Measurements from ENCODE around the gene USP48.

The USP48 gene

GRCh38 chr1:21657456-21658190, 125.3 kb downstream of the USP48 start:
- DNase-seq (ENCODE audit: low read depth in 2 of 3, low spot score in 2 of 3), result no peak

DNA sequence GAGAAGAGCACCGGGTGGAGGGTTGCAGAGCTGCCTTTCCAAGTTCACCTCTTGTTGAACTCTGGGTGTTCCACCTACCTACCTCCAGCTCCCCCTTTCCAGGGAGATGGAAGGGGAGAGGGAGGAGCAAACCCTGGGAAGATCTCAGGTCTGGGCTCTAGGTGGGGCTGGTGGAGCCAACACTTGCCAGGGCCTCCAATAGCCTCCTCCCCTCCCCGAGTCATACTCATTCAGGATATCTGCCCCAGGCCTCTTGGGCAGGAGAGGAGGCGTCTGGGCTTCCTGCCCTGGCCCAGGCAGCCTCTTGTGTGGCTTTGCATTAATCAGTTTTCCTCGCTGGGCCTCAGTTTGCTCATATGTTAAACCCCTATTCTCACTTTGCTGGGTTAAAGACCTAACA, 127.2 kb downstream of the USP48 start:
- no peak for DNase-seq (ENCODE audit: low read depth in 2 of 3, low spot score in 2 of 3)

DNA sequence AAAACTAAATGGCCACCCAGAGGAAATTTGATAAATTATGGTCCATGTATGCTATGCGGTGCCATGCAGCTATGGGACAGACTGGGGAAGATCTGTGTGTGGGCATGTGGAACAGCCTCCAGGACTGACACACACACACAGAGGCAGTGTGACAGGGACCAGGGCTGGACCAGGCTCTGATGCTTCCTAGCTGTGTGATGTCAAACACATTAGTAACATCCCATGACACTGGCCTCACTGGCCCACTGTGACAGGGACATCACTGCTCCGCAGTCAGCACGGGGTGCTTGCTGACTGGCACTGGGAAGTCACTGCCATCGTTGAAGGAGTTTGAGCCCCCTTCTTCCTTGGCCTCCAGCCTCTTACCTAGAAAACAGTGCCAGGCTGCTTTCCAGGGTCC, 127.7 kb downstream of the USP48 start:
- no peak for DNase-seq (ENCODE audit: low read depth in 2 of 3, low spot score in 2 of 3)

DNA sequence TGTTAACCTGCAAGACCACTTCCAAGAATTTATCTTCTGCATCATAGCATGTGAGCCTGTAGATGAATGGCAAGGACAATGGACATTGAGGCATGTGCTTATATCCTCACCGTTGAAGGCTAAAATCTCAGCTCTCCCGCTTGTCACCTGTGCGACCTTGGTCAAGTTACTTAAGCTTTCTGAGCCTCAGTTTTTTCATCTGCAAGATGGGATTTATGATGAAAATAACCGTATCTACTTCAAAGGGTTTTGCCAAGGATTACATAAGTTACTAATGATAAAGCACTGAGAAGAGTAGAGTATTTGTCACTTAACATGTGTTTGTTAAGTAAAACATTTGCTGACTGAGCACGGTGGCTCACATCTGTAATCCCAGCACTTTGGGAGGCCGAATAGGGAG, 128.7 kb downstream of the USP48 start:
- no peak for DNase-seq (ENCODE audit: low read depth in 2 of 3, low spot score in 2 of 3)

DNA sequence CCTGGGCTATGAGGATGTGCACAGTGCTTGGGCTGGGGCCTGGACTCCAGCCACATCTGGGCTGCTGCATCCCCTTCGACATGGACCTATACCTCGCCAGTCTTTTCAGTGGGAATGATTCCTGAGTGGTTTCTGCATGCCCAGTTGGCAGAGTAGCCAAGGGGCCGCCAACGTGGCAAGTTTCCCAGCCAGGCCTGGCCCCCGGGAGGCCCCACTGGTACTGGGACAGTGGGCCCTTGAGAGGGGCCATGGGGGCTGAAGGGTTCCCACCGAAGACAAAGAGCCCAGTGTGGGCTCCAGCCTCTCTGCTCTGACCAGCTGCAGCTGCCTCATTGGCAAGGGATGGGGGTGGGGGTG, 129.2 kb downstream of the USP48 start:
- DNase-seq (ENCODE audit: low read depth in 2 of 3, low spot score in 2 of 3), result no peak

GRCh38 chr1:21652937-21653743, 129.8 kb downstream of the USP48 start:
- DNase-seq (ENCODE audit: low read depth in 2 of 3, low spot score in 2 of 3), result no peak

DNA sequence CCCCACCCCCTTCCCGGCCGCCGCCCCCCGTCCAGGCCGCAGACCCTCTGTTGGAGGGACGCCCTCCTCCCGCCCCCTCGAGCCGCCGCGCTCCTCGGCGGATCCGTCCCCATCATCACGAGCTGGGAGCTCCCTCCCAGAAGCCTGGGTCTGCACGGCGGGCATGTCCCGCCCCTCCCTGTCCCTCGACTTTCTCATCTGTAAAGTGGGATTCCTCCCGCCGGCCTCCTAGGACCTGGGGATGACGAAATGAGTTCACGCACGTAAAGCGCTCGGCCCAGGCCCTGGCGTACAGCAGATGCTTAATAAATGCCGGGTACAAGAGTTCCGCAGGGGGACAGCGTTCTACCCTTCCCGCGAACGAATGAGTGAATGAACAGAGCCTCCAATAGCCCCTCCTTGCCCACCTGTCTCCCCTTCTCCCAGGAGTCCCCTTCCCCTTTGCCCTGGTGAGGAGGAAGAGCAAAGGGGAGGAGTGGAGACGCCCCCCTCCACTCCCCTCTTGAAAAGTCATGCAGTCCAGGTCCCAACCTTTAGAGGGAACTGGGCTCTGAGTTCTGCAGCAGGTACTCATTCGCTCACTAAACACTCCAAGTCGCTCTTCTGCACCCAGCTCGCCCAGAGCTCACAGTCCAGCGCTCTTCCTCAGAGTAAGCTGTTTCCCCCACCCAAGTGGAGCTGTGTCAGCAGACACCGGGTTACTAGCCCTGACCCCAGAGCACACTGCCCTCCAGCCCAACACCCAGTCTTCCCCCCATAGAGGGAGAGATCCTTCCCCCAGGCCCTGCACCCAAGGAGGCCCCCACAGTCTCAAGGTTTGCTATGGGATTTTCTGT, 130.6 kb downstream of the USP48 start:
- DNase-seq (ENCODE audit: low read depth in 2 of 3, low spot score in 2 of 3), result no peak

DNA sequence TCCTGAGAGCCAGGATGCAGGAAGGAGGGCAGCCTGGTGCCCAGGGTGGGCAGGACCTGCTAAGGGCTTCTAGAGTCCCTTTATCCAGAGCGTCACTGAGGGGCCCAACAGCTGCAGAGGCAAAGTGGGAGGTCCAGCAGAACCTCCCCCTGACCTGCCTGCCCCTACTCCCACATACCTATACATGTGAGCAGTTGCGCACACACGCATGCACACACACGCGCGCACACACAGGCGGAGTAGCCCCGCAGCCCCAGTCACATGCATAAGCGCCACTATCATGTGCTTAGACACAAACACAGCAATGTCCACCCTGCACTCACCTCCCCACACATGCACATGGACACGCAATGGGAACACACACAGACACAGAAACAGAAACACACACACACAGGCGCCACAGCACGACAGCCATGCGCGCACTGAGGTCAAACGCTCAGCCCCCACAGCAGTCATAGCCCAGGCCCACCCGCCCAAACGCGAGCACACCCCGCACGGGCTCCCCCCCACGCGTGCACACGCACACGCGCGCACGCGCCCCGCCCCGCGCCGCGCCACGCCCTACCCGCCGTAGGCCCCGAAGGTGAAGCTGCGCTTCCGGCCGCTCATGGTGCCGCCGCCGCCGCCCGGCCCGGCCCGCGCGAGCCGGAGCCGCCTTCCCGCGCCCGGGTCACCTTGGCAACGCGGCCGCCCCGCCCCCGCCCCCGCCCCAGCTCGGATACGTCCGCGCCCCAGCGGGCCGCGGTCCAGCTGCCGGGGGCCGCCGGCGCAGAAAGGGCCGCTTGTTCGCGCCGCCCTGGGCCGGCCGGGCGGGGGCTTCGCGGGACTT, 131.5 kb downstream of the USP48 start:
- peak in 1 of 3 experiments; percentile 11 for DNase-seq (ENCODE audit: low read depth in 2 of 3, low spot score in 2 of 3)

DNA sequence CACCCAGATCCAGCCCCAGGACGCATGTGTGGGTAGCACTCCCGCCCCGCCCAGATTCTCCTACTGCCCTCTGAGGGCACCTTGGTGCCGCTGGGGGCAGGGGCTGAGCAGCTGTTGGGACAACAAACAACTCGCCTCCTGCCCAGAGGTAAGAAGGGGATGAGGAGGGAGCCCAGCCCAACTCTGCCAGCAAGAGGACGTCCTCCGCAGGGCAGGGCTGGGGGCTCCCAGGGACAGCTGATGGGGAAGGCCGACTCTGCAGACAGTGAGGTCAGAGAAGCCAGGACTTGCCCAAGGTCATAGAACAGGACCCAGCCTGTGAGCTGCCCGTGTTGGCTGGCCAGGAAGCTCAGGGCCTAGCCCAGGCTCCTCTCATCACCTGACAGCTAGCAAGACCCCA, 132.5 kb downstream of the USP48 start:
- no peak for DNase-seq (ENCODE audit: low read depth in 2 of 3, low spot score in 2 of 3)

DNA sequence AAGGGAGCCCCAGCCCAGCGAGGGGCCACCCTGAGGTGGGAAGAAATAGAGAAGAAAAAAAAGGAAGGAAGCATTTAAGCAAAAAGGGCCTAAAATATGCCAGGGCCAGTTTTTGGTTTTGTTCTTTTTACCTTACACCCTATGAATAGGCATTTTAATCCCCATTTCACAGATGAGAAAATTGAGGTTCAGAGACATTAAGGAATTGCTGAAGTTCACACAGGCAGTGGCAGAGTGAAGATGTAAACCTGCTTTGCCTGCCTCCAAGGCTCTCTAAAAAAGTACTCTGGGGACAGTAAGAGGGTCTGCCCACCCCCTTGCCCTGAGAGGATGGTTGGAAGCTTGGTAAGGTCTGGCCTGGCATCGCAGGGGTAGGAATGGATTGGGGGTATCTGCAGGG, 133.6 kb downstream of the USP48 start:
- no peak for DNase-seq (ENCODE audit: low read depth in 2 of 3, low spot score in 2 of 3)

- no peak for DNase-seq (ENCODE audit: low read depth in 2 of 3, low spot score in 2 of 3)
These were observed 134.2 kb downstream of the USP48 start for GRCh38 chr1:21648791-21649190.

DNA sequence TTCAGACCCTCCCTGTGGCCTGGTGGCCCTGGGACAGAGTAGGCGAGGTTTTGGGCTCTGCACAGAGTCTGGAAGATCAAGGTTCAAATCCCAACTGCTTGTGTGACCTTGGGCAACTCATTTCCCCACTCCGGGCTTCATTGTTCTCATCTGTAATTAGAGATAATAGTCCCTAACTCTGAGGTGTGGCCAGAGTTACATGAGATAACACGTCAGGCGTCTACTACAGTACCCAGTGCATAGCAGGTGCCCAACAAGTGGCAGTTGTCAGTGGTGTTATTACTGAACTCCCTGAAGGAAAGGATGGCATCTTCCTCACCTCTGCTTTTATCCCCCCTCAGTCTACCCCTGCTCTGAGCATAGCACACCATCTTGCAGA, 134.6 kb downstream of the USP48 start:
- DNase-seq (ENCODE audit: low read depth in 2 of 3, low spot score in 2 of 3), result no peak

GRCh38 chr1:21647431-21648351, 135.3 kb downstream of the USP48 start:
- no peak for DNase-seq (ENCODE audit: low read depth in 2 of 3, low spot score in 2 of 3)

- DNase-seq (ENCODE audit: low read depth in 2 of 3, low spot score in 2 of 3), result no peak
These were observed 137.4 kb downstream of the USP48 start for GRCh38 chr1:21645550-21645949.

- no peak for DNase-seq (ENCODE audit: low read depth in 2 of 3, low spot score in 2 of 3)
These were observed 138.0 kb downstream of the USP48 start for GRCh38 chr1:21644906-21645305.

DNA sequence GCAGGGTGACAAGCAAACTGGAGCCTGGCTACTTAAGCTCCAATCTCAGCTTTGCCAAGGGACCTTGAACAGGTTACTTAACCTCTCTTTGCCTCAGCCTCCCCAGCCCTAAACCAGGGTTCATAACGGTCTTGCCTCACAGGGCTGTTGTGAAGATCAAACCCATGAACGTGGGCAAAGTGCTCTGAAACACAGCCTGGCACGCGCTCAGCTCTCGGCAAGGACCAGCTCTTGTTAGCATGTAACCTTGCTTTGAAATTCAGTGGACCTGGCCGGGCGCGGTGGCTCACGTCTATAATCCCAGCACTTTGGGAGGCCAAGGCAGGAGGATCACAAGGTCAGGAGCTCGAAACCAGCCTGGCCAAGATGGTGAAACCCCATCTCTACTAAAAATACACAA, 138.6 kb downstream of the USP48 start:
- no peak for DNase-seq (ENCODE audit: low read depth in 2 of 3, low spot score in 2 of 3)

GRCh38 chr1:21643624-21644023, 139.3 kb downstream of the USP48 start:
- DNase-seq (ENCODE audit: low read depth in 2 of 3, low spot score in 2 of 3), result no peak

GRCh38 chr1:21641967-21642739, 140.8 kb downstream of the USP48 start:
- DNase-seq (ENCODE audit: low read depth in 2 of 3, low spot score in 2 of 3), result no peak

GRCh38 chr1:21641537-21641936, 141.4 kb downstream of the USP48 start:
- no peak for DNase-seq (ENCODE audit: low read depth in 2 of 3, low spot score in 2 of 3)
